ENCODE measurements around the gene LSM3. TPM values are rescaled to one million over a fixed set of nuclear protein-coding genes. Genes with fewer than 3 reads are reported as not detected.

LSM3 gene
- total RNA-seq, 2 donors from 2014 or later: 12.4 to 16.4 TPM

- Histone ChIP-seq H3K27ac (no peak overlapping the region), H3K9ac (ENCODE audit: low read depth in 2 of 2, low read length in 2 of 2) (no peak overlapping the region), H3K27me3 (no peaks in the 10 kb centered on the region), H3K36me3 (peaks cover 13% of the 10 kb centered on the region), H3K4me1 (no peaks in the 10 kb centered on the region), H3K4me3 (no peak overlapping the region), H3K9me3 (no peaks in the 10 kb centered on the region)
- intact Hi-C loops (cut with DNase I): no loop called here
- no peak for TF ChIP-seq CTCF (IDR thresholded peaks at IDR 0.05)
- no peak for DNase-seq
Observed at GRCh38 chr3:14169871-14170270, 8.7 kb upstream of the LSM3 start.

- TF ChIP-seq CTCF (IDR thresholded peaks at IDR 0.05): no peak
- Histone ChIP-seq H3K36me3 (peaks cover 9% of the 10 kb centered on the region), H3K27ac (no peak overlapping the region), H3K4me3 (no peak overlapping the region), H3K9me3 (no peaks in the 10 kb centered on the region), H3K4me1 (no peaks in the 10 kb centered on the region), H3K9ac (ENCODE audit: low read depth in 2 of 2, low read length in 2 of 2) (no peak overlapping the region), H3K27me3 (no peaks in the 10 kb centered on the region)
- DNase-seq: no peak
- intact Hi-C loops (cut with DNase I): no loop called here
Observed at GRCh38 chr3:14170531-14171159, 8.0 kb upstream of the LSM3 start.

- no peak for DNase-seq
- TF ChIP-seq CTCF (IDR thresholded peaks at IDR 0.05): no peak
- Histone ChIP-seq H3K27me3 (no peaks in the 10 kb centered on the region), H3K9ac (ENCODE audit: low read depth in 2 of 2, low read length in 2 of 2) (no peak overlapping the region), H3K9me3 (no peaks in the 10 kb centered on the region), H3K36me3 (peaks cover 4% of the 10 kb centered on the region), H3K4me3 (no peak overlapping the region), H3K4me1 (peaks cover 10% of the 10 kb centered on the region), H3K27ac (no peak overlapping the region)
- intact Hi-C loops (cut with DNase I): no loop called here
Observed at GRCh38 chr3:14172496-14172895, 6.1 kb upstream of the LSM3 start.

GRCh38 chr3:14174483-14174882, 4.1 kb upstream of the LSM3 start:
- DNase-seq: no peak
- intact Hi-C loops (cut with DNase I): no loop called here
- no peaks in the 10 kb centered on the region for H3K27me3 ChIP-seq
- no peaks in the 10 kb centered on the region for H3K9me3 ChIP-seq
- no peak overlapping the region for H3K27ac ChIP-seq
- H3K36me3 ChIP-seq: peaks cover 4% of the 10 kb centered on the region
- no peak for TF ChIP-seq CTCF (IDR thresholded peaks at IDR 0.05)
- H3K9ac ChIP-seq (ENCODE audit: low read depth in 2 of 2, low read length in 2 of 2): no peak overlapping the region
- no peak overlapping the region for H3K4me3 ChIP-seq
- H3K4me1 ChIP-seq: peaks cover 15% of the 10 kb centered on the region

GRCh38 chr3:14175383-14176037, 3.1 kb upstream of the LSM3 start:
- intact Hi-C loops (cut with DNase I): loop anchor here (5.0 kb wide), 1 partner anchor 53 kb away; the partner anchor contains the start of gene CHCHD4
- Histone ChIP-seq H3K4me1 (peaks cover 20% of the 10 kb centered on the region), H3K9me3 (no peaks in the 10 kb centered on the region), H3K27ac (no peak overlapping the region), H3K4me3 (no peak overlapping the region), H3K9ac (ENCODE audit: low read depth in 2 of 2, low read length in 2 of 2) (no peak overlapping the region), H3K36me3 (peaks cover under 1% of the 10 kb centered on the region), H3K27me3 (no peaks in the 10 kb centered on the region)
- DNase-seq: no peak
- no peak for TF ChIP-seq CTCF (IDR thresholded peaks at IDR 0.05)

Measured in colonic mucosa (tissue), 4 donors.